ENCODE measurements around the gene P2RY12. TPM values are rescaled to one million over a fixed set of nuclear protein-coding genes. Genes with fewer than 3 reads are reported as not detected.

The P2RY12 gene
- total and polyA plus RNA-seq, 2 donors (not counting 1 experiment from before 2014, with no cell fraction given), result 0.34 to 2.5 TPM

- H3K9me3 ChIP-seq (ENCODE audit: control insufficient read depth, insufficient read depth, low read depth, low read length), result no peaks in the 10 kb centered on the region
- H3K9ac ChIP-seq (ENCODE audit: insufficient read depth, low read length), result no peak overlapping the region
- no peak overlapping the region for H2AFZ ChIP-seq (ENCODE audit: low read length)
- H3K4me2 ChIP-seq (ENCODE audit: extremely low read depth, insufficient read depth, low read length), result peak overlapping the region; percentile 3
- no peak overlapping the region for H3K4me3 ChIP-seq (replicated peaks in 1 of 4; ENCODE audit: control extremely low read depth in 1 of 4, insufficient read depth in 1 of 4, low read depth in 3 of 4, low read length in 4 of 4)
- H3K27ac ChIP-seq (ENCODE audit: insufficient read depth, low read length), result peak overlapping the region; percentile 61
- peak; percentile 49 to 83 for DNase-seq (ENCODE audit: low read depth in 2 of 2)
- no peaks in the 10 kb centered on the region for H3K27me3 ChIP-seq (ENCODE audit: control insufficient read depth, insufficient read depth, low read length)
- TF ChIP-seq EZH2 (IDR thresholded peaks at IDR 0.05; ENCODE audit: low read length, missing control alignments), result no peak
- TF ChIP-seq, protein P1, sequence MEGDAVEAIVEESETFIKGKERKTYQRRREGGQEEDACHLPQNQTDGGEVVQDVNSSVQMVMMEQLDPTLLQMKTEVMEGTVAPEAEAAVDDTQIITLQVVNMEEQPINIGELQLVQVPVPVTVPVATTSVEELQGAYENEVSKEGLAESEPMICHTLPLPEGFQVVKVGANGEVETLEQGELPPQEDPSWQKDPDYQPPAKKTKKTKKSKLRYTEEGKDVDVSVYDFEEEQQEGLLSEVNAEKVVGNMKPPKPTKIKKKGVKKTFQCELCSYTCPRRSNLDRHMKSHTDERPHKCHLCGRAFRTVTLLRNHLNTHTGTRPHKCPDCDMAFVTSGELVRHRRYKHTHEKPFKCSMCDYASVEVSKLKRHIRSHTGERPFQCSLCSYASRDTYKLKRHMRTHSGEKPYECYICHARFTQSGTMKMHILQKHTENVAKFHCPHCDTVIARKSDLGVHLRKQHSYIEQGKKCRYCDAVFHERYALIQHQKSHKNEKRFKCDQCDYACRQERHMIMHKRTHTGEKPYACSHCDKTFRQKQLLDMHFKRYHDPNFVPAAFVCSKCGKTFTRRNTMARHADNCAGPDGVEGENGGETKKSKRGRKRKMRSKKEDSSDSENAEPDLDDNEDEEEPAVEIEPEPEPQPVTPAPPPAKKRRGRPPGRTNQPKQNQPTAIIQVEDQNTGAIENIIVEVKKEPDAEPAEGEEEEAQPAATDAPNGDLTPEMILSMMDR (conservative IDR thresholded peaks at IDR 0.05 in 1 of 2, IDR thresholded peaks at IDR 0.05 in 1 of 2; ENCODE audit: low read depth in 1 of 2, low read length in 2 of 2), result no peak
- H3K79me2 ChIP-seq (ENCODE audit: control insufficient read depth, insufficient read depth, low read length), result no peaks in the 10 kb centered on the region
- no peaks in the 10 kb centered on the region for H4K20me1 ChIP-seq (ENCODE audit: control insufficient read depth, extremely low read depth, insufficient read depth, low read length)
- no peaks in the 10 kb centered on the region for H3K36me3 ChIP-seq (ENCODE audit: control insufficient read depth, insufficient read depth, low read length)
- peaks cover 18% of the 10 kb centered on the region for H3K4me1 ChIP-seq (ENCODE audit: control insufficient read depth, extremely low read depth, insufficient read depth, low read length)
Observed at GRCh38 chr3:151318313-151318712, 66.2 kb downstream of the P2RY12 start.

GRCh38 chr3:151316267-151316991 lies 68.1 kb downstream of the P2RY12 start, which contains the start of gene GPR87:
TSS of gene GPR87 (minus strand) at chr3:151316820. CDS start at chr3:151300100, 16,720 bp downstream.
- no peak for TF ChIP-seq EZH2 (IDR thresholded peaks at IDR 0.05; ENCODE audit: low read length, missing control alignments)
- TF ChIP-seq, protein P1 (conservative IDR thresholded peaks at IDR 0.05 in 1 of 2, IDR thresholded peaks at IDR 0.05 in 1 of 2; ENCODE audit: low read depth in 1 of 2, low read length in 2 of 2), result no peak
- H4K20me1 ChIP-seq (ENCODE audit: control insufficient read depth, extremely low read depth, insufficient read depth, low read length), result no peaks in the 10 kb centered on the region
- no peaks in the 10 kb centered on the region for H3K36me3 ChIP-seq (ENCODE audit: control insufficient read depth, insufficient read depth, low read length)
- H3K4me2 ChIP-seq (ENCODE audit: extremely low read depth, insufficient read depth, low read length), result no peak within 1 kb of the TSS
- no peak within 1 kb of the TSS for H3K27ac ChIP-seq (ENCODE audit: insufficient read depth, low read length)
- H2AFZ ChIP-seq (ENCODE audit: low read length), result no peak within 1 kb of the TSS
- peak; percentile 9 to 78 for DNase-seq (ENCODE audit: low read depth in 2 of 2)
- H3K4me3 ChIP-seq (replicated peaks in 1 of 4; ENCODE audit: control extremely low read depth in 1 of 4, insufficient read depth in 1 of 4, low read depth in 3 of 4, low read length in 4 of 4), result no peak within 1 kb of the TSS
- no peaks in the 10 kb centered on the region for H3K9me3 ChIP-seq (ENCODE audit: control insufficient read depth, insufficient read depth, low read depth, low read length)
- H3K79me2 ChIP-seq (ENCODE audit: control insufficient read depth, insufficient read depth, low read length), result no peaks in the 10 kb centered on the region
- no peak within 1 kb of the TSS for H3K9ac ChIP-seq (ENCODE audit: insufficient read depth, low read length)
- H3K27me3 ChIP-seq (ENCODE audit: control insufficient read depth, insufficient read depth, low read length), result no peaks in the 10 kb centered on the region
- H3K4me1 ChIP-seq (ENCODE audit: control insufficient read depth, extremely low read depth, insufficient read depth, low read length), result peaks cover 18% of the 10 kb centered on the region

DNA sequence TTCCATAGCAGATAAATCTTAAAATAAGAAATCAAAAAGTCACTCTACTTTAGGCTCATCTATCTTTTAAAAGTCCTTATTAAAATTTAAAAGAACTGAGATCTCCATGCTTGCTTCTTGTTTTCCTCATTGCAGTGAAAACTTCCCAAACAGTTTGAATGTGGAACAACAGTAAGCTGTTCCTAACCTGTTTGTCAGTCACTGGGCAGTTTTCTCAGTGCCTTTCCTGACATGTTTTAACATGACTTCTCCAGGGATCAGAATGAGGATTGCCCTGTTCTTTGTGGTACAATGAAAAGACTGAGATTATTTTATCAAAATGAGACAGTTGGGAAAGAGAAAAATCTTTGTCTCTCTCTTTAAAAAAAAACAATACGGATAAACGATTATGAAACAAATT lies 68.7 kb downstream of the P2RY12 start:
- Histone ChIP-seq H3K9me3 (ENCODE audit: control insufficient read depth, insufficient read depth, low read depth, low read length) (no peaks in the 10 kb centered on the region), H4K20me1 (ENCODE audit: control insufficient read depth, extremely low read depth, insufficient read depth, low read length) (no peaks in the 10 kb centered on the region), H3K9ac (ENCODE audit: insufficient read depth, low read length) (no peak overlapping the region), H2AFZ (ENCODE audit: low read length) (no peak overlapping the region), H3K79me2 (ENCODE audit: control insufficient read depth, insufficient read depth, low read length) (no peaks in the 10 kb centered on the region), H3K4me1 (ENCODE audit: control insufficient read depth, extremely low read depth, insufficient read depth, low read length) (peaks cover 16% of the 10 kb centered on the region), H3K4me2 (ENCODE audit: extremely low read depth, insufficient read depth, low read length) (no peak overlapping the region), H3K36me3 (ENCODE audit: control insufficient read depth, insufficient read depth, low read length) (no peaks in the 10 kb centered on the region), H3K4me3 (replicated peaks in 1 of 4; ENCODE audit: control extremely low read depth in 1 of 4, insufficient read depth in 1 of 4, low read depth in 3 of 4, low read length in 4 of 4) (no peak overlapping the region), H3K27me3 (ENCODE audit: control insufficient read depth, insufficient read depth, low read length) (no peaks in the 10 kb centered on the region), H3K27ac (ENCODE audit: insufficient read depth, low read length) (no peak overlapping the region)
- TF ChIP-seq, protein P1 (conservative IDR thresholded peaks at IDR 0.05 in 1 of 2, IDR thresholded peaks at IDR 0.05 in 1 of 2; ENCODE audit: low read depth in 1 of 2, low read length in 2 of 2), result no peak
- no peak for TF ChIP-seq EZH2 (IDR thresholded peaks at IDR 0.05; ENCODE audit: low read length, missing control alignments)
- peak in 1 of 2 donors; percentile 8 for DNase-seq (ENCODE audit: low read depth in 2 of 2)

All from fibroblast of lung (primary cell).